Measurements from ENCODE around the gene UQCRC1. TPM values are rescaled to one million over a fixed set of nuclear protein-coding genes. Genes with fewer than 3 reads are reported as not detected.
A peak's percentile ranks its signal among the peaks of the same experiment; 100 is the strongest.

UQCRC1 gene
- total and polyA plus RNA-seq, 2 donors: 108 to 159 TPM

- Histone ChIP-seq H3K27me3 (ENCODE audit: control insufficient read depth in 2 of 2, insufficient read depth in 1 of 2, low read length in 1 of 2) (peaks cover 2 to 10% of the 10 kb centered on the region in 2 donors), H3K4me1 (ENCODE audit: control insufficient read depth in 2 of 2, insufficient read depth in 2 of 2, low read length in 2 of 2) (peaks cover 5 to 6% of the 10 kb centered on the region in 2 donors), H3K27ac (ENCODE audit: low read depth in 1 of 2, low read length in 1 of 2) (no peak overlapping the region), H3K9me3 (ENCODE audit: control insufficient read depth in 2 of 2, insufficient read depth in 1 of 2, low read length in 1 of 2) (no peaks in the 10 kb centered on the region), H3K36me3 (ENCODE audit: control insufficient read depth in 2 of 2, insufficient read depth in 2 of 2, low read length in 1 of 2) (no peaks in the 10 kb centered on the region), H3K4me3 (ENCODE audit: low read length in 2 of 2) (no peak overlapping the region)
- DNase-seq (ENCODE audit: low read depth in 6 of 9, low spot score in 9 of 9): no peak
- WGBS: 93% methylated on average over 12 of the region's 12 CpGs
Observed at GRCh38 chr3:48650723-48651122, 41.3 kb upstream of the UQCRC1 start.

DNA sequence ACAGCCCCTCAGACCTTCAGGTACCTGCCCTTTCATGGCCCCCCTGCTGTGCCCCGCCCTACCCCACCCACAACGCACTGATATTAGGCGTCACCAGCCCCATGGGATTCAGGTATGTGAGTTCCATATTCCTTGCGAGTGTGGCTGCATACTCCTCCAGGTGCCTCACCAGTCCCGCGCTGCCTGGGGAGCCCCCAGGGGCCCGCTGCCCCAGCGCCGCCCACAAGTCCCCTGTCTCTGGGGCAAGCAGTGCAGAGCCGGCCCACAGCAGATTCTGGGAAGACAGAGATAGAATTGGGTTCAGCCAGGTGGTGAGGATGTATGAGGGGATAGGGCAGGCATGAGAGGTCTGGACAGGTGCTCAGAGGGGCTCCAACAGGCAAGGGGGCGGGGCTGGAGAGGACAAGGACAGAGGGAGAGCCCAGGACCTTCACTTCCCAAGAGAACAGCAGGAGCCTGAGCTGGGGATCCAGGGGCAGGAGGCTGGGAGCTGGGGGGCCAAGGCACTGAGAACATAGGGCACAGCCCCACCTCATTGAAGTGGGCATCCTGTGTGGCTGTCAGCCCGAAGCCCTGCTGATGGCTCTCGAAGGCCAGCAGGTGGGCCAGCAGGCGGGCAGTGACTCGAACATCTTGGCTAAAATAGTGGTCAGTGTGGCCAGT, 38.9 kb upstream of the UQCRC1 start:
- H3K9me3 ChIP-seq (ENCODE audit: control insufficient read depth in 2 of 2, insufficient read depth in 1 of 2, low read length in 1 of 2): no peaks in the 10 kb centered on the region
- H3K27me3 ChIP-seq (ENCODE audit: control insufficient read depth in 2 of 2, insufficient read depth in 1 of 2, low read length in 1 of 2): no peaks in the 10 kb centered on the region
- DNase-seq (ENCODE audit: low read depth in 6 of 9, low spot score in 9 of 9): no peak
- no peaks in the 10 kb centered on the region for H3K36me3 ChIP-seq (ENCODE audit: control insufficient read depth in 2 of 2, insufficient read depth in 2 of 2, low read length in 1 of 2)
- no peak overlapping the region for H3K27ac ChIP-seq (ENCODE audit: low read depth in 1 of 2, low read length in 1 of 2)
- no peaks in the 10 kb centered on the region for H3K4me1 ChIP-seq (ENCODE audit: control insufficient read depth in 2 of 2, insufficient read depth in 2 of 2, low read length in 2 of 2)
- H3K4me3 ChIP-seq (ENCODE audit: low read length in 2 of 2): no peak overlapping the region
- WGBS: 94% methylated on average over 15 of the region's 15 CpGs

DNA sequence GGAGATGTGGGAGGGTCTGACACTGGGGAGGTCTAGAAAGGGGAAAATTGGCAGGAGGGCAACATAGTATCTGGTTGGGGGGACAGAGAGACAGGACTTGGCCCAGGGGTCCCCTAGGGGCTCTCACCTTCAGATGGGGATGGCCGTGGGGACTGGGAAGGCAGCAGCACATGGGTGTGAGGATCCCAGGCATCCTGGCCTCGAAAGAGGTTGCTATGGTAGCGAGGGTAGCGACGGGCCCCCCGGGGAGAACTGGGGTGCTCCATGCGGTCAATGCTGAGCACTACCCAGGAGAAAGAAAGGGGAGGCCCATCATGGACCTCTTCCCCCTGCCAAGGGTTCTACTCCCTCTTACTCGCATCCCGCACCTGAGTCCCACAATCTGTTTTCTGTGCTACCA, 38.3 kb upstream of the UQCRC1 start:
- no peak overlapping the region for H3K27ac ChIP-seq (ENCODE audit: low read depth in 1 of 2, low read length in 1 of 2)
- H3K27me3 ChIP-seq (ENCODE audit: control insufficient read depth in 2 of 2, insufficient read depth in 1 of 2, low read length in 1 of 2): no peaks in the 10 kb centered on the region
- no peaks in the 10 kb centered on the region for H3K4me1 ChIP-seq (ENCODE audit: control insufficient read depth in 2 of 2, insufficient read depth in 2 of 2, low read length in 2 of 2)
- no peaks in the 10 kb centered on the region for H3K36me3 ChIP-seq (ENCODE audit: control insufficient read depth in 2 of 2, insufficient read depth in 2 of 2, low read length in 1 of 2)
- H3K9me3 ChIP-seq (ENCODE audit: control insufficient read depth in 2 of 2, insufficient read depth in 1 of 2, low read length in 1 of 2): no peaks in the 10 kb centered on the region
- DNase-seq (ENCODE audit: low read depth in 6 of 9, low spot score in 9 of 9): no peak
- H3K4me3 ChIP-seq (ENCODE audit: low read length in 2 of 2): no peak overlapping the region
- WGBS: 93% methylated on average over 9 of the region's 9 CpGs

DNA sequence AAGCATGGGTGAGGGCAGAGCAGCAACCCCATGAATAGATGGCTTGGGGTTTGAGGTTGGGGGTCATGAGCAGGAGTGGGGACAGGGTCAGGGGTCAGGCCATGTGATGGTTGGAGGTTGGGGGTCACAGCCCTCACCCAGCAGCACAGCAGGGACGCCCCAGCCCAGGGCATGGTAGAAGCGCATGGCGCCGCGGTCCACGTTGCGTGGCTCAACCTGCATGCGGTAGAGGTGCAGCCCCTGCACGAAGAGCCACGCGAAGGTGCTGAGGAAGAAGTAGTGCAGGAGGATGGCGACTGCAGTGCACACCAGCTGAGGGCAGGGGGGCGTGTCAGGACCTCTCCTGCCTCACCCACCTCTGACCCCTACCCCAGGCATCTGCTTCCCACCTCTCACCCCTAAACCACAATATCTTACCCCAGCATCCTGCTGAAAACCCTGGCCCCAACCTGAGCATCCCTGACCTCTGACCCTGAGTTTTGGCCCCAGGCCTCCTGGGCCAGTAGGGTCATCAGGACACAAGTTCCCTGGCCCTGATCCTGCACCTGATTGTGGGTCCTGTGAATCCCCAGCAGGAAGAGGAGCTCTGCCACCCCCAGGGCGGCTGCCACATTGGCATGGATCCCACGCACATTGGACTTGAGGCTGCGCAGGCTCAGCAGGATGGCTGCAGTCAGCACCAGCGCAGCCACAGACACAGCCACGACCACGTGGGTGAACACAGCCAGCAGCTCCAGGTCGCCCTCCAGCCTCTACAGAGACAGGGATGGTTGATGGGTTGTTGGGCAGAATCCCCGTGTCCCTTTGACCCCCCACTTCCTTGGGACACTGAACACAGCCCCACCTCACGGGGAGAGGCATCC, 35.7 kb upstream of the UQCRC1 start:
- Histone ChIP-seq H3K4me3 (ENCODE audit: low read length in 2 of 2) (no peak overlapping the region), H3K27me3 (ENCODE audit: control insufficient read depth in 2 of 2, insufficient read depth in 1 of 2, low read length in 1 of 2) (no peaks in the 10 kb centered on the region), H3K27ac (ENCODE audit: low read depth in 1 of 2, low read length in 1 of 2) (no peak overlapping the region), H3K4me1 (ENCODE audit: control insufficient read depth in 2 of 2, insufficient read depth in 2 of 2, low read length in 2 of 2) (no peaks in the 10 kb centered on the region), H3K9me3 (ENCODE audit: control insufficient read depth in 2 of 2, insufficient read depth in 1 of 2, low read length in 1 of 2) (no peaks in the 10 kb centered on the region), H3K36me3 (ENCODE audit: control insufficient read depth in 2 of 2, insufficient read depth in 2 of 2, low read length in 1 of 2) (no peaks in the 10 kb centered on the region)
- no peak for DNase-seq (ENCODE audit: low read depth in 6 of 9, low spot score in 9 of 9)
- WGBS: 94% methylated on average over 22 of the region's 22 CpGs

GRCh38 chr3:48642605-48643004, 33.2 kb upstream of the UQCRC1 start:
- Histone ChIP-seq H3K36me3 (ENCODE audit: control insufficient read depth in 2 of 2, insufficient read depth in 2 of 2, low read length in 1 of 2) (no peaks in the 10 kb centered on the region), H3K27me3 (ENCODE audit: control insufficient read depth in 2 of 2, insufficient read depth in 1 of 2, low read length in 1 of 2) (no peaks in the 10 kb centered on the region), H3K4me3 (ENCODE audit: low read length in 2 of 2) (no peak overlapping the region), H3K9me3 (ENCODE audit: control insufficient read depth in 2 of 2, insufficient read depth in 1 of 2, low read length in 1 of 2) (no peaks in the 10 kb centered on the region), H3K27ac (ENCODE audit: low read depth in 1 of 2, low read length in 1 of 2) (no peak overlapping the region), H3K4me1 (ENCODE audit: control insufficient read depth in 2 of 2, insufficient read depth in 2 of 2, low read length in 2 of 2) (no peaks in the 10 kb centered on the region)
- no peak for DNase-seq (ENCODE audit: low read depth in 6 of 9, low spot score in 9 of 9)
- WGBS: 97% methylated on average over 12 of the region's 12 CpGs

DNA sequence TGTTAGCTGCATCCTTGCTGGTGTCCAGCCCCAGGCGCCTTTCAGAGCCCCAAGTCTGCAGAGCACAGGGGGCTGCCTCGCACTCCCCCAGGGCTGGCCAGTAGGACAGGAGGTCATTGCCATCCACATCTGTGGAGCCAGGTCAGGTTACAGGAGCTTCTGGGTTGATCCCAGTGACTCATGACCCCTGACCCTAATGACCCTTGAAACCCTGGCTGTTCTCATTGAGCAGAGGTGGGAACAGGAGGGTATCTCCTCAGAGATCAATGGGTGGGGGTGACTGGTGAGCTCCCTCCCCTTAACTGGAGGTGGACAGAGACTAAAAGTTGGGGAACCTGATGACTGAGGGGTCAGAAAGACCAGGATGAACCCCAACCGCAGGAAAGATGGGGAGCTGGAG, 31.9 kb upstream of the UQCRC1 start:
- Histone ChIP-seq H3K9me3 (ENCODE audit: control insufficient read depth in 2 of 2, insufficient read depth in 1 of 2, low read length in 1 of 2) (no peaks in the 10 kb centered on the region), H3K4me3 (ENCODE audit: low read length in 2 of 2) (no peak overlapping the region), H3K4me1 (ENCODE audit: control insufficient read depth in 2 of 2, insufficient read depth in 2 of 2, low read length in 2 of 2) (peaks cover 0 to 4% of the 10 kb centered on the region in 2 donors), H3K36me3 (ENCODE audit: control insufficient read depth in 2 of 2, insufficient read depth in 2 of 2, low read length in 1 of 2) (no peaks in the 10 kb centered on the region), H3K27me3 (ENCODE audit: control insufficient read depth in 2 of 2, insufficient read depth in 1 of 2, low read length in 1 of 2) (no peaks in the 10 kb centered on the region), H3K27ac (ENCODE audit: low read depth in 1 of 2, low read length in 1 of 2) (no peak overlapping the region)
- WGBS: 100% methylated on average over 3 of the region's 3 CpGs
- DNase-seq (ENCODE audit: low read depth in 6 of 9, low spot score in 9 of 9): no peak

GRCh38 chr3:48639944-48640606, 30.6 kb upstream of the UQCRC1 start:
- WGBS: 95% methylated on average over 38 of the region's 38 CpGs
- peaks cover 0 to 4% of the 10 kb centered on the region in 2 donors for H3K9me3 ChIP-seq (ENCODE audit: control insufficient read depth in 2 of 2, insufficient read depth in 1 of 2, low read length in 1 of 2)
- H3K36me3 ChIP-seq (ENCODE audit: control insufficient read depth in 2 of 2, insufficient read depth in 2 of 2, low read length in 1 of 2): no peaks in the 10 kb centered on the region
- H3K27me3 ChIP-seq (ENCODE audit: control insufficient read depth in 2 of 2, insufficient read depth in 1 of 2, low read length in 1 of 2): no peaks in the 10 kb centered on the region
- peaks cover 0 to 12% of the 10 kb centered on the region in 2 donors for H3K4me1 ChIP-seq (ENCODE audit: control insufficient read depth in 2 of 2, insufficient read depth in 2 of 2, low read length in 2 of 2)
- no peak overlapping the region for H3K4me3 ChIP-seq (ENCODE audit: low read length in 2 of 2)
- no peak overlapping the region for H3K27ac ChIP-seq (ENCODE audit: low read depth in 1 of 2, low read length in 1 of 2)
- no peak for DNase-seq (ENCODE audit: low read depth in 6 of 9, low spot score in 9 of 9)

GRCh38 chr3:48637305-48637704, 27.9 kb upstream of the UQCRC1 start:
- Histone ChIP-seq H3K4me1 (ENCODE audit: control insufficient read depth in 2 of 2, insufficient read depth in 2 of 2, low read length in 2 of 2) (peaks cover 0 to 20% of the 10 kb centered on the region in 2 donors), H3K36me3 (ENCODE audit: control insufficient read depth in 2 of 2, insufficient read depth in 2 of 2, low read length in 1 of 2) (peaks cover 0 to 5% of the 10 kb centered on the region in 2 donors), H3K4me3 (ENCODE audit: low read length in 2 of 2) (no peak overlapping the region), H3K27ac (ENCODE audit: low read depth in 1 of 2, low read length in 1 of 2) (no peak overlapping the region), H3K9me3 (ENCODE audit: control insufficient read depth in 2 of 2, insufficient read depth in 1 of 2, low read length in 1 of 2) (peaks cover 0 to 4% of the 10 kb centered on the region in 2 donors), H3K27me3 (ENCODE audit: control insufficient read depth in 2 of 2, insufficient read depth in 1 of 2, low read length in 1 of 2) (no peaks in the 10 kb centered on the region)
- no peak for DNase-seq (ENCODE audit: low read depth in 6 of 9, low spot score in 9 of 9)
- 89% methylated on average over 6 of the region's 6 CpGs for WGBS

DNA sequence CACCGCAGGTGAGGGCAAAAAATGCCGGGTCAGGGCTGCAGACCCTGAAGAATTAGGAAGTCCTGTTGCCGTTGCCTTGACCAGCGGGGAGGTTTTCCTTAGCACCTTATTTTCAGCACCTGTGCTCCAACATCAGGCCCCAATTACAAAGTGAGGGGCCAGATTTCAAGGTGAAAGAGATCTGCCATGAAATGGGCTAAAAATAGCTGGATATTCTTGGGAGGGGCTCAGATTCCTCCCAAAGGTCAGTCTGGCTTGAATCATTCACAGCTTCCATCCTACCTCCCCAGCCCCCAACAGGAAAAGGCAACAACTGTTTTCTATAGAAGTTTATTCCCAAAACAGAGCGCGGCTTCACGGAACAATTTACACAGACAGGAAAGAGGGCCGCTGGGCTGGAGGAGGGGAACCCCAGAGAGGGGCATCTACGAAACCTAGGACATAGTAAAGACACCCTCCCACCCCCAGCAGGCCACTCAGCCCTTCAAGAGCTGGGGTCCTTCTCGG, 26.8 kb upstream of the UQCRC1 start:
- Histone ChIP-seq H3K9me3 (ENCODE audit: control insufficient read depth in 2 of 2, insufficient read depth in 1 of 2, low read length in 1 of 2) (peaks cover 0 to 4% of the 10 kb centered on the region in 2 donors), H3K4me3 (ENCODE audit: low read length in 2 of 2) (peak overlapping the region; percentile 70 to 76), H3K27ac (ENCODE audit: low read depth in 1 of 2, low read length in 1 of 2) (no peak overlapping the region), H3K36me3 (ENCODE audit: control insufficient read depth in 2 of 2, insufficient read depth in 2 of 2, low read length in 1 of 2) (peaks cover 0 to 8% of the 10 kb centered on the region in 2 donors), H3K4me1 (ENCODE audit: control insufficient read depth in 2 of 2, insufficient read depth in 2 of 2, low read length in 2 of 2) (peaks cover 0 to 20% of the 10 kb centered on the region in 2 donors), H3K27me3 (ENCODE audit: control insufficient read depth in 2 of 2, insufficient read depth in 1 of 2, low read length in 1 of 2) (no peaks in the 10 kb centered on the region)
- no peak for DNase-seq (ENCODE audit: low read depth in 6 of 9, low spot score in 9 of 9)
- 49% methylated on average over 10 of the region's 10 CpGs for WGBS

Measured in thymus (tissue), 11 donors.